Mesothelial cell of epicardium (in vitro differentiated cells): ENCODE measurements around the gene ZNF512B. TPM values are rescaled to one million over a fixed set of nuclear protein-coding genes. Genes with fewer than 3 reads are reported as not detected.
"Not testable (repeated sequence)": the region's sequence is repeated elsewhere in the genome, so short reads cannot be mapped to it uniquely, and the experiment has no call there.

Experiments used
- DNase-seq, 2 experiments: peaks; one replicate each; pipeline ENCODE4 v3.0.0; 2021; ENCODE audit warnings: low spot score in 2 of 2; ENCODE audit not compliant: unreplicated experiment in 2 of 2
- H3K27ac Mint-ChIP-seq: 2 replicates; pipeline ENCODE4 v1.8.0; 2021; ENCODE audit warnings: mixed read lengths
- H3K27me3 Mint-ChIP-seq: 2 replicates; pipeline ENCODE4 v1.8.0; 2021; ENCODE audit warnings: low read depth, mixed read lengths
- H3K36me3 Mint-ChIP-seq: 2 replicates; pipeline ENCODE4 v1.8.0; 2021; ENCODE audit warnings: mixed read lengths
- H3K4me1 Mint-ChIP-seq: 2 replicates; pipeline ENCODE4 v1.8.0; 2021; ENCODE audit warnings: mixed read lengths
- H3K4me3 Mint-ChIP-seq: 2 replicates; pipeline ENCODE4 v1.8.0; 2021; ENCODE audit warnings: mild to moderate bottlenecking, moderate library complexity, mixed read lengths
- H3K9me3 Mint-ChIP-seq: 2 replicates; pipeline ENCODE4 v1.8.0; 2021; ENCODE audit warnings: mixed read lengths
- CTCF ChIP-seq: fragments of 200-600 bp; sonication (generic); IDR thresholded peaks from one replicate; pipeline ENCODE4 v1.5.0; 2021; ENCODE audit warnings: antibody characterized with exemption; ENCODE audit not compliant: unreplicated experiment
- total RNA-seq: library from RNA; stranded (reverse); gene quantifications from 3 replicates; pipeline ENCODE4 v1.2.1, GENCODE V29; 2021

Gene ZNF512B
- 60.0 to 62.0 TPM (median 61.0 TPM) in 3 replicates for total RNA-seq

GRCh38 chr20:63969838-63970713 lies at the start of gene ZNF512B:
Gene ZNF512B, minus strand, starts transcription at chr20:63969930. Its CDS starts 1,980 bp downstream, at chr20:63967950.
- H3K27me3 Mint-ChIP-seq: no peaks in the 10 kb centered on the region
- peak within 1 kb of the TSS; percentile 76 for H3K27ac Mint-ChIP-seq
- peaks cover 15% of the 10 kb centered on the region for H3K4me1 Mint-ChIP-seq
- peak within 1 kb of the TSS; percentile 75 for H3K4me3 Mint-ChIP-seq
- peak; percentile 64 to 77 for DNase-seq
- no peaks in the 10 kb centered on the region for H3K9me3 Mint-ChIP-seq
- H3K36me3 Mint-ChIP-seq: peaks cover 5% of the 10 kb centered on the region
- no peak for TF ChIP-seq CTCF

GRCh38 chr20:64015635-64016034 lies 45.9 kb upstream of the ZNF512B start:
- no peaks in the 10 kb centered on the region for H3K9me3 Mint-ChIP-seq
- TF ChIP-seq CTCF: no peak
- no peak overlapping the region for H3K27ac Mint-ChIP-seq
- no peak overlapping the region for H3K4me3 Mint-ChIP-seq
- H3K4me1 Mint-ChIP-seq: no peaks in the 10 kb centered on the region
- DNase-seq: no peak
- H3K27me3 Mint-ChIP-seq: no peaks in the 10 kb centered on the region
- H3K36me3 Mint-ChIP-seq: peaks cover 44% of the 10 kb centered on the region

- peaks cover 51% of the 10 kb centered on the region for H3K36me3 Mint-ChIP-seq
- not testable (repeated sequence) for H3K4me1 Mint-ChIP-seq, H3K27ac Mint-ChIP-seq, H3K27me3 Mint-ChIP-seq, H3K4me3 Mint-ChIP-seq, DNase-seq
- peaks cover 12% of the 10 kb centered on the region for H3K9me3 Mint-ChIP-seq
These were observed 42.8 kb upstream of the ZNF512B start for GRCh38 chr20:64012385-64013154.

DNA sequence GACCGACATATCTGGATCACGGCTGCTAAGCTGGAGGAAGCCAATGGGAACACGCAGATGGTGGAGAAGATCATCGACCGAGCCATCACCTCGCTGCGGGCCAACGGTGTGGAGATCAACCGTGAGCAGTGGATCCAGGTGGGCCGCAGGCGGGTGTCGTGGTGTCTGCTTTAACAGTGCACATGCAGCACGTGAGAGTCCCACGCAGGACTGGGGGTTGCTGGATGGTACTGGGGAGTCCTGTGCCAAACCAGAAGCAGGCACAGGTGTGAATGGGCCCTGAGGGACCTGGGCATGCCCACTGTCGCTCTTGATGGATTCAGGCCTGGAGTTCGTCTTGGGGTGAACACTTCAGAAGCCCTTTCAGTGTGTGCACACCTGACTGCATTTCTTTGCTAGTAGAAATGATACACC lies 41.6 kb upstream of the ZNF512B start:
- TF ChIP-seq CTCF: no peak
- Mint-ChIP-seq H3K4me3 (no peak overlapping the region), H3K36me3 (peaks cover 52% of the 10 kb centered on the region), H3K9me3 (peaks cover 12% of the 10 kb centered on the region), H3K27me3 (no peaks in the 10 kb centered on the region), H3K4me1 (no peaks in the 10 kb centered on the region), H3K27ac (no peak overlapping the region)
- DNase-seq: no peak

- no peak overlapping the region for H3K4me3 Mint-ChIP-seq
- no peak overlapping the region for H3K27ac Mint-ChIP-seq
- H3K27me3 Mint-ChIP-seq: no peaks in the 10 kb centered on the region
- peaks cover 52% of the 10 kb centered on the region for H3K36me3 Mint-ChIP-seq
- no peak for TF ChIP-seq CTCF
- no peak for DNase-seq
- peaks cover 12% of the 10 kb centered on the region for H3K9me3 Mint-ChIP-seq
- H3K4me1 Mint-ChIP-seq: no peaks in the 10 kb centered on the region
These were observed 41.0 kb upstream of the ZNF512B start for GRCh38 chr20:64010711-64011237.
